Kidney epithelial cell (primary cell): ENCODE results near the gene GAB2. TPM values are rescaled to one million over a fixed set of nuclear protein-coding genes. Genes with fewer than 3 reads are reported as not detected.

Experiments used
- DNase-seq: peaks from one replicate; pipeline ENCODE4 v3.0.0-alpha.2; 2010; ENCODE audit warnings: low read depth
- H3K27me3 ChIP-seq: 2 replicates; pipeline ENCODE4 v1.6.0; 2011; ENCODE audit warnings: low read length; ENCODE audit not compliant: control insufficient read depth, insufficient read depth
- H3K36me3 ChIP-seq: 2 replicates; pipeline ENCODE4 v1.5.1; 2011; ENCODE audit warnings: low read length; ENCODE audit not compliant: control insufficient read depth, insufficient read depth
- H3K4me3 ChIP-seq: 2 replicates; pipeline ENCODE4 v1.5.1; 2011; ENCODE audit warnings: low read depth, mild to moderate bottlenecking, control low read depth, low read length
- CTCF ChIP-seq: IDR thresholded peaks from 2 replicates; pipeline ENCODE4 v1.5.1; 2011; ENCODE audit warnings: mild to moderate bottlenecking, moderate library complexity, low read length, control low read depth, inconsistent platforms; ENCODE audit not compliant: insufficient read depth, poor library complexity, severe bottlenecking
- total RNA-seq: library from RNA; depleted of rRNA; stranded (reverse); fragments of >200 nt; gene quantifications from 2 replicates; pipeline ENCODE4 v1.2.3, GENCODE V29; 2015

Gene GAB2
- total RNA-seq, 1 donor from 2014 or later, result 13.1 TPM

- H3K4me3 ChIP-seq, result no peak overlapping the region
- peaks cover 5% of the 10 kb centered on the region for H3K27me3 ChIP-seq
- no peak for TF ChIP-seq CTCF
- H3K36me3 ChIP-seq, result no peaks in the 10 kb centered on the region
- no peak for DNase-seq
Observed at GRCh38 chr11:78195917-78196560, 221.6 kb downstream of the GAB2 start.

GRCh38 chr11:78194490-78194889 lies 223.1 kb downstream of the GAB2 start:
- H3K36me3 ChIP-seq, result no peaks in the 10 kb centered on the region
- peaks cover 5% of the 10 kb centered on the region for H3K27me3 ChIP-seq
- no peak for DNase-seq
- TF ChIP-seq CTCF, result no peak
- H3K4me3 ChIP-seq, result no peak overlapping the region

- no peaks in the 10 kb centered on the region for H3K36me3 ChIP-seq
- DNase-seq, result no peak
- H3K4me3 ChIP-seq, result no peak overlapping the region
- peaks cover 5% of the 10 kb centered on the region for H3K27me3 ChIP-seq
- TF ChIP-seq CTCF, result no peak
Observed at GRCh38 chr11:78193806-78194205, 223.8 kb downstream of the GAB2 start.

- peaks cover 5% of the 10 kb centered on the region for H3K27me3 ChIP-seq
- no peak for TF ChIP-seq CTCF
- H3K4me3 ChIP-seq, result no peak overlapping the region
- H3K36me3 ChIP-seq, result no peaks in the 10 kb centered on the region
- no peak for DNase-seq
Observed at GRCh38 chr11:78192911-78193351, 224.7 kb downstream of the GAB2 start.

GRCh38 chr11:78192223-78192719 lies 225.3 kb downstream of the GAB2 start:
- no peaks in the 10 kb centered on the region for H3K36me3 ChIP-seq
- peaks cover 5% of the 10 kb centered on the region for H3K27me3 ChIP-seq
- DNase-seq, result no peak
- H3K4me3 ChIP-seq, result no peak overlapping the region
- TF ChIP-seq CTCF, result no peak
